Endothelial cell of umbilical vein (primary cell): Measurements from ENCODE around the gene MACF1. TPM values are rescaled to one million over a fixed set of nuclear protein-coding genes. Genes with fewer than 3 reads are reported as not detected.

Source experiments
- BruUV-seq: library from RNA; stranded (reverse); fragments of 400-500 nt; replicated peaks from 2 replicates; lab custom pipeline; 2021; lab: Mats Ljungman, UMichigan
- CTCF ChIA-PET: fragments of 300-600, 350-600 bp; sonication (Branson Sonifier 250); formaldehyde crosslinking; loops from one replicate; lab custom pipeline; 2021; ENCODE audit warnings: antibody characterized with exemption, inconsistent platforms; lab: Charles Lee
- POLR2A ChIA-PET: fragments of 300-600, 350-600 bp; sonication (Branson Sonifier 250); formaldehyde crosslinking; loops from one replicate; lab custom pipeline; 2021; ENCODE audit warnings: antibody characterized with exemption, inconsistent platforms; lab: Charles Lee
- DNase-seq: peaks from one replicate; pipeline ENCODE4 v3.0.0-alpha.2; 2011; ENCODE audit warnings: low read depth, low spot score
- FAIRE-seq: peaks from 2 replicates; lab custom pipeline; 2011; peaks lifted over from hg19 to GRCh38; lab: Jason Lieb, UNC
- H2AFZ ChIP-seq: 2 replicates; pipeline ENCODE4 v1.6.0; 2012; ENCODE audit warnings: low read depth, low read length, control low read depth, inconsistent platforms
- H3K27ac ChIP-seq: 2 replicates; pipeline ENCODE4 v1.5.1; 2011; ENCODE audit warnings: low read depth, mild to moderate bottlenecking, control low read depth, low read length, moderate library complexity; ENCODE audit not compliant: insufficient read depth
- H3K27me3 ChIP-seq, 2 experiments: 2 replicates each; pipeline versions ENCODE4 v1.6.0 to v1.6.1; 2011; ENCODE audit warnings: low read length in 2 of 2, mixed read lengths in 1 of 2; ENCODE audit not compliant: control insufficient read depth in 2 of 2, insufficient read depth in 2 of 2
- H3K36me3 ChIP-seq, 2 experiments: 2 replicates in 1 of 2; 3 replicates in 1 of 2; pipeline ENCODE4 v1.5.1; 2011; ENCODE audit warnings: low read length in 2 of 2, mild to moderate bottlenecking in 1 of 2, moderate library complexity in 1 of 2; ENCODE audit not compliant: control insufficient read depth in 2 of 2, insufficient read depth in 2 of 2; ENCODE audit errors: extremely low read depth in 1 of 2
- H3K4me1 ChIP-seq: 3 replicates; pipeline ENCODE4 v1.5.1; 2011; ENCODE audit warnings: mild to moderate bottlenecking, low read length; ENCODE audit not compliant: control insufficient read depth, insufficient read depth; ENCODE audit errors: extremely low read depth
- H3K4me2 ChIP-seq: 2 replicates; pipeline ENCODE4 v1.6.1; 2011; ENCODE audit warnings: low read length, control low read depth, mixed read lengths; ENCODE audit not compliant: insufficient read depth
- H3K4me3 ChIP-seq, 3 experiments: fragments of 200-600 bp in 1 of 3; sonication (generic), shearing (Covaris generic) in 1 of 3; replicated peaks in 1 of 3; 2 replicates each; pipeline ENCODE4 v1.5.1; 2011 to 2016; ENCODE audit warnings: control low read depth in 3 of 3, low read length in 3 of 3, mild to moderate bottlenecking in 2 of 3, inconsistent platforms in 1 of 3, low read depth in 1 of 3, moderate library complexity in 1 of 3; ENCODE audit not compliant: insufficient read depth in 1 of 3
- H3K79me2 ChIP-seq: 2 replicates; pipeline ENCODE4 v1.6.0; 2012; ENCODE audit warnings: low read length, inconsistent platforms; ENCODE audit not compliant: control insufficient read depth, insufficient read depth
- H3K9ac ChIP-seq: replicated peaks from 2 replicates; pipeline ENCODE3; 2011; ENCODE audit warnings: low read length, control low read depth; ENCODE audit not compliant: insufficient read depth; ENCODE audit errors: extremely low read depth
- H3K9me1 ChIP-seq: replicated peaks from 3 replicates; pipeline ENCODE4 v1.6.0; 2011; ENCODE audit warnings: mild to moderate bottlenecking, low read length; ENCODE audit not compliant: control insufficient read depth, insufficient read depth; ENCODE audit errors: extremely low read depth
- H3K9me3 ChIP-seq: replicated peaks from 2 replicates; pipeline ENCODE4 v1.5.1; 2012; ENCODE audit warnings: low read length, inconsistent platforms; ENCODE audit not compliant: control insufficient read depth, insufficient read depth
- H4K20me1 ChIP-seq: replicated peaks from 2 replicates; pipeline ENCODE3; 2011; ENCODE audit warnings: mild to moderate bottlenecking, low read length; ENCODE audit not compliant: control insufficient read depth, insufficient read depth; ENCODE audit errors: extremely low read depth
- EZH2 ChIP-seq: IDR thresholded peaks from 2 replicates; pipeline ENCODE4 v1.6.1; 2012; ENCODE audit warnings: borderline replicate concordance, low read depth, mild to moderate bottlenecking, moderate library complexity, low read length, inconsistent platforms; ENCODE audit not compliant: severe bottlenecking
- FOS ChIP-seq: IDR thresholded peaks from 2 replicates; pipeline ENCODE4 v1.6.1; 2011; ENCODE audit warnings: mild to moderate bottlenecking, low read length, moderate library complexity, borderline replicate concordance; ENCODE audit not compliant: insufficient read depth
- GATA2 ChIP-seq: IDR thresholded peaks from 2 replicates; pipeline ENCODE4 v1.7.0; 2011; ENCODE audit warnings: low read depth, mild to moderate bottlenecking, moderate library complexity, mixed read lengths, low read length; ENCODE audit not compliant: insufficient read length, insufficient read depth
- JUN ChIP-seq: IDR thresholded peaks from 2 replicates; pipeline ENCODE4 v1.6.1; 2011; ENCODE audit warnings: borderline replicate concordance, low read depth; ENCODE audit not compliant: insufficient read length, insufficient read depth
- MYC ChIP-seq: IDR thresholded peaks from one replicate; pipeline ENCODE4 v1.6.1; 2011; ENCODE audit warnings: mild to moderate bottlenecking, low read depth, low read length
- POLR2A ChIP-seq: IDR thresholded peaks from 2 replicates; pipeline ENCODE4 v1.6.1; 2012; ENCODE audit warnings: low read depth, mild to moderate bottlenecking, control low read depth, low read length
- POLR2AphosphoS5 ChIP-seq: IDR thresholded peaks from 2 replicates; pipeline ENCODE4 v1.6.1; 2012; ENCODE audit warnings: low read depth, mild to moderate bottlenecking, control low read depth, low read length, moderate library complexity; ENCODE audit not compliant: insufficient read depth
- dilution Hi-C: fragments of 300-500 bp; cut with MboI; formaldehyde crosslinking; loops from one replicate; pipeline ENCODE4 v1.15.0; 2019; ENCODE audit warnings: low sequenced_read_pairs; ENCODE audit not compliant: extremely low pct_ligation_motif_present
- intact Hi-C: fragments of 100-400 bp; cut with micrococcal nuclease; formaldehyde crosslinking; loops from one replicate; pipeline ENCODE4 v1.10.0; 2022
- polyA plus RNA-seq, 4 experiments: library from polyadenylated mRNA; depleted of rRNA in 3 of 4; stranded (reverse) in 3 of 4; unstranded in 1 of 4; fragments of >200 nt; gene quantifications; 2 replicates each; pipeline versions ENCODE4 v1.2.1 to v1.2.3, GENCODE V29; 2011 to 2012; ENCODE audit warnings: missing spikeins in 1 of 4
- total RNA-seq: library from RNA; stranded (reverse); gene quantifications from 2 replicates; pipeline ENCODE4 v1.2.3, GENCODE V29; 2021
- TF ChIP-seq, protein P1 (sequence below): IDR thresholded peaks from 2 replicates; pipeline ENCODE4 v1.6.1; 2011; ENCODE audit not compliant: insufficient read depth, insufficient read length
- TF ChIP-seq, protein P2 (sequence below), 2 donors: IDR thresholded peaks; 1 replicate in 1 of 2; 2 replicates in 1 of 2; pipeline ENCODE4 v1.5.1; 2011; ENCODE audit warnings: low read length in 2 of 2, mild to moderate bottlenecking in 2 of 2, moderate library complexity in 2 of 2, control low read depth in 1 of 2, inconsistent platforms in 1 of 2, low read depth in 1 of 2; ENCODE audit not compliant: insufficient read depth in 1 of 2; ENCODE audit errors: extremely low read depth in 1 of 2

MACF1 gene
- total and polyA plus RNA-seq, 2 donors (not counting 3 experiments of a cell fraction or from before 2014, with no cell fraction given) = 122 to 587 TPM

DNA sequence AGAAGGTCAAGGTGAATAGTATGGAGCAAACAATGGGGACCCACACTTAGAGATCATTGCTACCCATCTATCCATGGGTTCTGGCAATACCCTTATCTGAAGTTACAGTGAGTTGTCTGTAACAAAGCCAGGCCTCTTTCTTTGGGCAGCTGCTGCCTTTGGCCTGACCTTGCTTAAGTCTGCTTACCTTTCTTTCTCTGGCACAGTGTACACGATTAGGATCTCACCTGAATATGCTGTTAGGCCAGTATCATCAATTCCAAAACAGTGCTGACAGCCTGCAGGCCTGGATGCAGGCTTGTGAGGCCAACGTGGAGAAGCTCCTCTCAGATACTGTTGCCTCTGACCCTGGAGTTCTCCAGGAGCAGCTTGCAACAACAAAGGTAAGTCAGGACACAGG, 154.0 kb downstream of the MACF1 start:
- H3K27ac ChIP-seq = no peak overlapping the region
- CTCF ChIA-PET = interaction anchor here (0.9 to 2.7 kb wide), 5 partner anchors 10 to 260 kb away, joined by 3 to 13 read pairs (median 6); no protein-coding TSS in a partner anchor
- dilution Hi-C loops = no loop called here
- BruUV-seq = no TSS peak
- no peak for TF ChIP-seq JUN
- no peak for TF ChIP-seq GATA2
- no peak for TF ChIP-seq MYC
- TF ChIP-seq FOS = no peak
- TF ChIP-seq, protein P1, sequence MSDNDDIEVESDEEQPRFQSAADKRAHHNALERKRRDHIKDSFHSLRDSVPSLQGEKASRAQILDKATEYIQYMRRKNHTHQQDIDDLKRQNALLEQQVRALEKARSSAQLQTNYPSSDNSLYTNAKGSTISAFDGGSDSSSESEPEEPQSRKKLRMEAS = no peak
- TF ChIP-seq EZH2 = no peak
- no peak for TF ChIP-seq POLR2AphosphoS5
- TF ChIP-seq, protein P2, sequence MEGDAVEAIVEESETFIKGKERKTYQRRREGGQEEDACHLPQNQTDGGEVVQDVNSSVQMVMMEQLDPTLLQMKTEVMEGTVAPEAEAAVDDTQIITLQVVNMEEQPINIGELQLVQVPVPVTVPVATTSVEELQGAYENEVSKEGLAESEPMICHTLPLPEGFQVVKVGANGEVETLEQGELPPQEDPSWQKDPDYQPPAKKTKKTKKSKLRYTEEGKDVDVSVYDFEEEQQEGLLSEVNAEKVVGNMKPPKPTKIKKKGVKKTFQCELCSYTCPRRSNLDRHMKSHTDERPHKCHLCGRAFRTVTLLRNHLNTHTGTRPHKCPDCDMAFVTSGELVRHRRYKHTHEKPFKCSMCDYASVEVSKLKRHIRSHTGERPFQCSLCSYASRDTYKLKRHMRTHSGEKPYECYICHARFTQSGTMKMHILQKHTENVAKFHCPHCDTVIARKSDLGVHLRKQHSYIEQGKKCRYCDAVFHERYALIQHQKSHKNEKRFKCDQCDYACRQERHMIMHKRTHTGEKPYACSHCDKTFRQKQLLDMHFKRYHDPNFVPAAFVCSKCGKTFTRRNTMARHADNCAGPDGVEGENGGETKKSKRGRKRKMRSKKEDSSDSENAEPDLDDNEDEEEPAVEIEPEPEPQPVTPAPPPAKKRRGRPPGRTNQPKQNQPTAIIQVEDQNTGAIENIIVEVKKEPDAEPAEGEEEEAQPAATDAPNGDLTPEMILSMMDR (IDR thresholded peaks at IDR 0.05; ENCODE audit: extremely low read depth in 1 of 2, insufficient read depth in 1 of 2, low read depth in 1 of 2, low read length in 2 of 2) = no peak
- no peak for TF ChIP-seq POLR2A
- no peaks in the 10 kb centered on the region for H3K9me1 ChIP-seq
- no peak for FAIRE-seq
- POLR2A ChIA-PET = no interaction called here
- H3K4me2 ChIP-seq = no peak overlapping the region
- H3K36me3 ChIP-seq = peaks cover 34 to 57% of the 10 kb centered on the region in 2 experiments
- H3K27me3 ChIP-seq = no peaks in the 10 kb centered on the region
- H2AFZ ChIP-seq = no peak overlapping the region
- H3K4me1 ChIP-seq = peaks cover 3% of the 10 kb centered on the region
- peaks cover 2% of the 10 kb centered on the region for H3K79me2 ChIP-seq
- H3K4me3 ChIP-seq = no peak overlapping the region
- intact Hi-C loops = no loop called here
- no peaks in the 10 kb centered on the region for H4K20me1 ChIP-seq
- H3K9me3 ChIP-seq = no peaks in the 10 kb centered on the region
- no peak for DNase-seq
- no peak overlapping the region for H3K9ac ChIP-seq
